ENCODE measurements around the gene TIMM10. TPM values are rescaled to one million over a fixed set of nuclear protein-coding genes. Genes with fewer than 3 reads are reported as not detected.
"Not testable (repeated sequence)": the region's sequence is repeated elsewhere in the genome, so short reads cannot be mapped to it uniquely, and the experiment has no call there.

The TIMM10 gene
- total and polyA plus RNA-seq, 2 experiments from 2014 or later: 32.6 to 64.7 TPM

DNA sequence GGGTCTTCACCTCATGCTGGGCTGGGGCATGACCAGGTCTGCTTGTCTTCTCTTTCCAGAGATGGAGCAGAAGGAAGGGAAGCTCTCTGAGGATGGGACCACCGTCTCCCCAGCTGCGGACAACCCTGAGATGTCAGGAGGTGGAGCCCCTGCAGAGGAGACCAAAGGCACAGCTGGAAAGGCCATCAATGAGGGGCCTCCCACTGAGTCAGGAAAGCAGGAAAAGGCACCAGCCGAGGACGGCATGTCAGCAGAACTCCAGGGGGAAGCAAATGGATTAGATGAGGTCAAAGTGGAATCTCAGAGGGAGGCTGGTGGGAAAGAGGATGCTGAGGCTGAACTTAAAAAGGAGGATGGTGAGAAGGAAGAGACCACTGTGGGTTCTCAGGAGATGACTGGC is 12.0 kb upstream of the TIMM10 start:
- no peak for DNase-seq (ENCODE audit: low read depth in 1 of 2, low spot score in 1 of 2)
- Histone ChIP-seq H3K27ac (no peak overlapping the region), H3K4me3 (no peak overlapping the region), H3K27me3 (no peaks in the 10 kb centered on the region), H3K36me3 (no peaks in the 10 kb centered on the region), H3K4me1 (ENCODE audit: low read depth) (no peaks in the 10 kb centered on the region), H3K9me3 (ENCODE audit: low read depth) (no peaks in the 10 kb centered on the region)
- TF ChIP-seq, protein P1, sequence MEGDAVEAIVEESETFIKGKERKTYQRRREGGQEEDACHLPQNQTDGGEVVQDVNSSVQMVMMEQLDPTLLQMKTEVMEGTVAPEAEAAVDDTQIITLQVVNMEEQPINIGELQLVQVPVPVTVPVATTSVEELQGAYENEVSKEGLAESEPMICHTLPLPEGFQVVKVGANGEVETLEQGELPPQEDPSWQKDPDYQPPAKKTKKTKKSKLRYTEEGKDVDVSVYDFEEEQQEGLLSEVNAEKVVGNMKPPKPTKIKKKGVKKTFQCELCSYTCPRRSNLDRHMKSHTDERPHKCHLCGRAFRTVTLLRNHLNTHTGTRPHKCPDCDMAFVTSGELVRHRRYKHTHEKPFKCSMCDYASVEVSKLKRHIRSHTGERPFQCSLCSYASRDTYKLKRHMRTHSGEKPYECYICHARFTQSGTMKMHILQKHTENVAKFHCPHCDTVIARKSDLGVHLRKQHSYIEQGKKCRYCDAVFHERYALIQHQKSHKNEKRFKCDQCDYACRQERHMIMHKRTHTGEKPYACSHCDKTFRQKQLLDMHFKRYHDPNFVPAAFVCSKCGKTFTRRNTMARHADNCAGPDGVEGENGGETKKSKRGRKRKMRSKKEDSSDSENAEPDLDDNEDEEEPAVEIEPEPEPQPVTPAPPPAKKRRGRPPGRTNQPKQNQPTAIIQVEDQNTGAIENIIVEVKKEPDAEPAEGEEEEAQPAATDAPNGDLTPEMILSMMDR (IDR thresholded peaks at IDR 0.05; ENCODE audit: low read depth, low read length): no peak

DNA sequence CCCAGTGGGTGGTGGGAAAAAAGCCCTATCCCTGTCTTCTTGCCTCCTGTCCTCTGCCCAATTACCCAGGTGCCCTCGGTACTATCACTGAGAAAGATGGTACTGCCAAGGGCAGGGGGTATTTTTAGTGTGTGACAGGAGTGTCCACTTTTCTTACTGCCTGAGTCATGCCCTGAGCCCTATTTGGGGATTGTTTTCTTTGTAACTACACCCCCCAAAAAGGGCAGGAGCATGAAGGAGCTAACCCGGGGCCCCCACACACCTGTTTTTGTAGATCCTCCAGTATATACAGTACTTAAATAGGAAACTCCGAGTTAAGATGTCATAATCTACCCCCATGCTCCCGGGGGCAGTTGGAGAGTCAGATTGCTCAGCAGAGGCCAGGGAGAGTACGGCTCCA is 10.6 kb upstream of the TIMM10 start:
- no peaks in the 10 kb centered on the region for H3K36me3 ChIP-seq
- no peak overlapping the region for H3K4me3 ChIP-seq
- no peaks in the 10 kb centered on the region for H3K9me3 ChIP-seq (ENCODE audit: low read depth)
- TF ChIP-seq, protein P1 (IDR thresholded peaks at IDR 0.05; ENCODE audit: low read depth, low read length): no peak
- H3K4me1 ChIP-seq (ENCODE audit: low read depth): peaks cover 7% of the 10 kb centered on the region
- DNase-seq (ENCODE audit: low read depth in 1 of 2, low spot score in 1 of 2): no peak
- H3K27me3 ChIP-seq: no peaks in the 10 kb centered on the region
- H3K27ac ChIP-seq: no peak overlapping the region

DNA sequence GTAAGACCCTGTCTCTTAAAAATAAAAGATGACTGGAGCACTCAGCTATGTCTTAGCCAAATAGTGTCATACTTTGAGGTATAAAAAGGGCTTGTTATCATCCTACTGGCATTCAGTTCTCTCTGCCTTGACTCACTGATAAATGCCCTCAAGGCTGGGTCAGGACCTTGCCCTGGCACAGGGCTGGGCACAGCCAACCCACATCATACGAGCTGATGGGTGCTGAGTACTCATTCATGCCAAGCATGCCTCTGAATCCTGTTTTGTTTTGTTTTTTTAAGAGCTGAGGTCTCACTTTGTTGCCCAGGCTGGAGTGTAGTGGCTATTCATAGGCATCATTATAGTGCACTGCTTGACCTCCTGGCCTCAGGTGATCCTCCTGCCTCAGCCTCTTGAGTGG is 8.8 kb upstream of the TIMM10 start:
- H3K27ac ChIP-seq: no peak overlapping the region
- H3K9me3 ChIP-seq (ENCODE audit: low read depth): no peaks in the 10 kb centered on the region
- peaks cover 7% of the 10 kb centered on the region for H3K4me1 ChIP-seq (ENCODE audit: low read depth)
- TF ChIP-seq, protein P1 (IDR thresholded peaks at IDR 0.05; ENCODE audit: low read depth, low read length): no peak
- H3K27me3 ChIP-seq: no peaks in the 10 kb centered on the region
- no peaks in the 10 kb centered on the region for H3K36me3 ChIP-seq
- H3K4me3 ChIP-seq: no peak overlapping the region
- no peak for DNase-seq (ENCODE audit: low read depth in 1 of 2, low spot score in 1 of 2)

DNA sequence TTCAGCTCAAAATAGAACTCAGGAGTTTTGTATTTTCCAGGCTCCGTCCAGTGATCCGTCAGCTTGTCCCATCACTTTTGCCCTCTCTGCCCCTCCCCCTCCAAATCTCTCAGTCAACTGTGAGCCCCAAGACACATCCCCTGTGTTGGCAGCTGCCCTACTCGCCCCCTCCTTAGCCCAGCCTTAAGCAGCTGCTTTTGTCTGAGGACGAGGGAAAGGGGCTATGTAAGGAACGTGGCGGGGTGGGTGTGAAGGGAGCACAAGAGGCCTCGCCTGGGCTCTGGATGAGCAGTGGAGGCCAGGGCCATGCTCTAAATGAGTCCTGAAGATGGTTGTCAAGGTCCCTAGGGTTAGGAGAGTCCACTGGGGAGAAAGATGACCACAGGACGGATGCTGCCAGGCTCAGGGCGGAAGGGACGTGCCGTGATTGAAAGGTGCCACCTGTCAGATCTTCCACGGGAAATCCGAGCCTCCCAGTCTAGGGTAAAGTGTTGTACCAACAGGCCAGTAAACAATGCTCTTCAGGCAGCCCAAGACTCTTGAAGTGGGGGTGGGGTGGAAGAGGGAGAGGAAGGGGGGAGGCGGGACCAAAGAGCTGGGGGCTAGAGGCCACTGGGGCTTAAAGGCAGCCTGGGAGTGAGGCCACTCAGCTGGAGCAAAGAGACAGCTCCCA is 6.5 kb upstream of the TIMM10 start, which contains the start of gene SMTNL1:
SMTNL1 (plus strand) TSS at position 649 of the 673 bp plus-strand sequence. CDS start 5,048 bp downstream, outside the sequence.
- H3K27ac ChIP-seq: peak within 1 kb of the TSS; percentile 54
- H3K27me3 ChIP-seq: no peaks in the 10 kb centered on the region
- no peak for DNase-seq (ENCODE audit: low read depth in 1 of 2, low spot score in 1 of 2)
- TF ChIP-seq, protein P1 (IDR thresholded peaks at IDR 0.05; ENCODE audit: low read depth, low read length): no peak
- H3K4me1 ChIP-seq (ENCODE audit: low read depth): peaks cover 7% of the 10 kb centered on the region
- H3K9me3 ChIP-seq (ENCODE audit: low read depth): no peaks in the 10 kb centered on the region
- no peak within 1 kb of the TSS for H3K4me3 ChIP-seq
- no peaks in the 10 kb centered on the region for H3K36me3 ChIP-seq

DNA sequence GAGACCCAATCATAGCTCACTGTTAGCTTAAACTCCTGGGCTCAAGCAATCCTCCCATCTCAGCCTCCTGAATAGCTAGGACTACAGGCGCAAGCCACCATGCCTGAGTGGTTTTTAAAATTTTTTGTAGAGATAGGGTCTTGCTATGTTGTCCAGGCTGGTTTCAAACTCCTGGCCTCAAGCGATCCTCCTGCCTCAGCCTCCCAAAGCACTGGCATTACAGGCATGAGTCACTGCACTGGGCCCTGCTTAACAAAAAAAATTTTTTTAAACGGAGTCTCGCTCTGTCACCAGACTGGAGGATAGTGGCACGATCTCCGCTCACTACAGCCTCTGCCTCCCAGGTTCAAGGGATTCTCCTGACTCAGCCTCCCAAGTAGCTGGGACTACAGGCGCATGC is 3.9 kb upstream of the TIMM10 start:
- DNase-seq (ENCODE audit: low read depth in 1 of 2, low spot score in 1 of 2); H3K27me3 ChIP-seq; H3K27ac ChIP-seq; H3K9me3 ChIP-seq (ENCODE audit: low read depth); H3K4me3 ChIP-seq; H3K4me1 ChIP-seq (ENCODE audit: low read depth); H3K36me3 ChIP-seq: not testable (repeated sequence)

DNA sequence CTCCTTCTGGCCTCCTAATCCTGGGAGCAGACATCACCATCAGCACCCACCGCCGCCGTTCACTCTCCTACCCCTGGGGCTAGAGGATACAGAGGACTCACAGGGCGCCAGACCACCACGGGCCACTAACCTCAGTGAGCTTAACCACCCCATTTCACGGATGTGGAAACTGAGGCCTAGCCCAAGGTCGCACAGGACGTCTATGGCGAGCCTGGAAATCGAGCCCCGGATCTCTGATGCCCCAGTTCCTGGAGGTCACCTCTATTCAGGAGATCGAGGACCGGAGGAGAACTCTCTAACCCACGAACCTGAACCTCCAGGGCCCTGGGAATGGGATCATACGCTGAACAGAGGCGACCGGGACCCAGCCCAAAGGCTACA is 349 bp downstream of the TIMM10 start:
- H3K27me3 ChIP-seq: no peaks in the 10 kb centered on the region
- peak overlapping the region; percentile 86 for H3K4me3 ChIP-seq
- H3K27ac ChIP-seq: no peak overlapping the region

More for the DNA sequence above, 349 bp downstream of the TIMM10 start:
- no peak for DNase-seq (ENCODE audit: low read depth in 1 of 2, low spot score in 1 of 2)
- TF ChIP-seq, protein P1 (IDR thresholded peaks at IDR 0.05; ENCODE audit: low read depth, low read length): no peak
- Histone ChIP-seq H3K9me3 (ENCODE audit: low read depth) (no peaks in the 10 kb centered on the region), H3K4me1 (ENCODE audit: low read depth) (no peaks in the 10 kb centered on the region), H3K36me3 (no peaks in the 10 kb centered on the region)

Measured in cardiac muscle cell (in vitro differentiated cells and primary cell).